Measurements from ENCODE around the gene ADK.

ADK gene

DNA sequence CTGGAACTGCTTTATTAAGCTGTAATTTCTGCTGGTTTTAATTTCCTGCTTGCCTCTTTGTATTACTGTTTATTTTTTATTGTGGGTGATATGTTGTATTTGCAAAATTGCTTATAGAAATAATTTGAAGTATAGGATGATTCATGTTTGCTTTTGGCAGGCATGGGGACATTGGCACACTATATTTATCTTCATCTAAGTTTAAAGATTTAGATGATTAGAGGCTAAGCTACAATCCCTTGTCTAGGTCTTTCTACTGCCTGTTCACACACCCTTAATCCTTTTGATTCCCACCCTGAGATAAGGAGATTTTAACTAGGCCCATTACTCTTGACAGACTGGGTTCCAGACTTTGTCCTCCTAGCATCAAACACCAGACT is 492.6 kb downstream of the ADK start:
- no peak for DNase-seq (ENCODE audit: extremely low read depth in 1 of 2, low read depth in 1 of 2)

- DNase-seq (ENCODE audit: extremely low read depth in 1 of 2, low read depth in 1 of 2): no peak
These were observed 493.7 kb downstream of the ADK start for GRCh38 chr10:74644738-74645137.

DNA sequence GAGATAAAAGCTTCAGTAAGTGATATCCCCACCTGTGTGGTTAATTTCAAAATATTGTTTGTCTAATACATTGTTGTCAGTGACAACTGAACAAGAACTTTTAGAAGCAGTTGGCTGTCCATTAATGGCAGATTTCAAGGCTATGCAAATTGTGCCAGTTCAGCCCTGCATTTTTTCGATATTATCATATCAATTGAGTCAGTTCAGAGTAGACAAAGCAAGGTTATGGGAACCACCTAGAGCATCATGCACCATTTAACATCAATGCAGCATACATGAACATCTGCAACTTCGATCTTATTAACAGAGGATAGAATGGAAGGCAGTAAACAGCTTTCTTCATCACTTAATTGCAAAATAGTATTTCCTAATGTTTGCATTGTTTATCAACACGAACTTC is 494.7 kb downstream of the ADK start:
- DNase-seq (ENCODE audit: extremely low read depth in 1 of 2, low read depth in 1 of 2): no peak

GRCh38 chr10:74650613-74651012 is 499.6 kb downstream of the ADK start:
- no peak for DNase-seq (ENCODE audit: extremely low read depth in 1 of 2, low read depth in 1 of 2)

DNA sequence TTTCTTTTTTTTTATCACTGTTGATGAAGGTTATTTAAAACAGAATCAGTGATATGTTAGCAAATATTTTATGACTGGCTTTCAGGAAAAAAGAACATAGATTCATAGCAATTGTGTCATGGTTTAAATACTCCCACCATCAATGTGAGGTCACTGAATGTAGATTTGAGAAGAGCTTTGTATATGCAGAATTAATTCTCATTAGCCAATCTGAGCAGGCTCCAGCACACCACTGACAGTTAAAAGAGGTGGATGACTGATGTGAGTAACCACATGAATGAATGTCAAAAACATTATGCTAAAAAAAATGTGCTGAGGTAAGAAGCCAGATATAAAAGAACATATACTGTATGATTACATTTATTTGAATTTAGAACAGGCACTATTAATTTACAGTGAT is 500.5 kb downstream of the ADK start:
- DNase-seq (ENCODE audit: extremely low read depth in 1 of 2, low read depth in 1 of 2): no peak

GRCh38 chr10:74652664-74653063 is 501.6 kb downstream of the ADK start:
- DNase-seq (ENCODE audit: extremely low read depth in 1 of 2, low read depth in 1 of 2): no peak

GRCh38 chr10:74658511-74658910 is 507.5 kb downstream of the ADK start:
- DNase-seq (ENCODE audit: extremely low read depth in 1 of 2, low read depth in 1 of 2): no peak

DNA sequence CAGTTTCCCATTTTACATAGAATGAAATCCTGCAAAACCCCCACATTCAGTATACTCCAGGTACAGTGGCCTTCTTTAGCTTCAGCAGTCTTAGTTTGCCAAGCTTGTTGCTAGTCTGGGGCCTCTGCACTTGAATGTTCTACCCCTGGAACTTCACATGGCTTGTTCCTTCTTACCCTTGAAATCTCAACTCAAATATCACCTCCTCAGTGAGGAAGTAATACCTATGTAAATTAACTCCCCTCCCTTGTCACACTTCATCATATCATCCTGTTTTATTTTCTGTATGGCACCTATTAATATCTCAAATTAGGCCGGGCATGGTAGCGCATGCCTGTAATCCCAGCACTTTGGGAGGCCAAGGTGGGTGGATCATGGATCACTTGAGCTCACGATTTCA is 511.6 kb downstream of the ADK start:
- no peak for DNase-seq (ENCODE audit: extremely low read depth in 1 of 2, low read depth in 1 of 2)

GRCh38 chr10:74669210-74669609 is 518.2 kb downstream of the ADK start:
- no peak for DNase-seq (ENCODE audit: extremely low read depth in 1 of 2, low read depth in 1 of 2)

DNA sequence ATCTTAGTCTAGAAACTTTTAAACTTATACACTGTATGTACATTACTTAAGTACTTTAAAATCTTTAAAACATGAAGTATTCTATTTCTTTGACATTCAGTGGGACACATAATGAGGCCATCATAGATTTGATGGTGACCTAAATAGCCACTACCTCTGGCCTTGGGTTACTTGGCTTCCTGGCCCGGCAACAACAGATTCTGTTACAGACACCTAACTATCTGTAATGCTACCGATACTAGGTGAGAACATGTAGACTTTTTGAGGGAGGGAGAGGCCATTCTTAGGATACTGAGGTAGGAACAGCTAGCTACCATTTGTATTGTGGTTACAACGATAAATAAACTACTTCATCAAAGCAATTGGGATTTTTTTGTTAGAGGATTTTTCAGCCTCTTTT is 520.7 kb downstream of the ADK start:
- no peak for DNase-seq (ENCODE audit: extremely low read depth in 1 of 2, low read depth in 1 of 2)

DNA sequence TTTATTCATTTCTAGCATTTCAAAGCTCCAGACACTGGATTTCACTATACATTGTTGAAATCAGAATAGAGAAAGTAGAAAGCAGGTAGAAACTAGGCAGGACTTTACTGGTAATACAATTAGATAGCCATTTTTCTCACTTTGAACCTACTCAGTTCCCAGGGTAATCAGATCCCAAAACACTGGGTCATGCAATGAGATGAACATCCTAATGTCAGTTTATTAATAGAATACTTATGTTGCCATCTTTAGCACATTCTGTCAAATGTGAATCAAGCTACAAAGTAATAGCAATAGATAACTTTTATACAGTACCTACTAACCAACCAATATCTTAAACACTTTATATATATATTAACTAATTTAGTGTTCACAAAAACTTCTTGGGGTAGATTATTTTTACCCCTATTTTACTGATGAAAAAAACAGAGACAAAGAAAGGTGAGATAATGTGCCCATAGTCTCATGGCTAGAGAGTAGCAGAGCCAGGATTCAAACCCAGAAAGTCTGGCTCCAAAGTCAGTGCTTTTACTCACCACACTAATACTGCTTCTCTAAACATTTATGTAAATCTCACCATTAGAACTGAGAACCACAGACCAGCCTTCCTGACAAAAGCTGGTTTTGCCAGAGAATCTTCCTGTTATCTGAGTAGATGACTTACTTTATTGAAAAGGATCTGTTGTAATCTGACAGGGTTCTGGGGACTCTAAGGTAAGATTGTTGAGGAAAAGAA is 521.6 kb downstream of the ADK start:
- DNase-seq (ENCODE audit: extremely low read depth in 1 of 2, low read depth in 1 of 2): no peak

- DNase-seq (ENCODE audit: extremely low read depth in 1 of 2, low read depth in 1 of 2): no peak
These were observed 523.9 kb downstream of the ADK start for GRCh38 chr10:74674927-74675326.

GRCh38 chr10:74675484-74675883 is 524.5 kb downstream of the ADK start:
- DNase-seq (ENCODE audit: extremely low read depth in 1 of 2, low read depth in 1 of 2): no peak

DNA sequence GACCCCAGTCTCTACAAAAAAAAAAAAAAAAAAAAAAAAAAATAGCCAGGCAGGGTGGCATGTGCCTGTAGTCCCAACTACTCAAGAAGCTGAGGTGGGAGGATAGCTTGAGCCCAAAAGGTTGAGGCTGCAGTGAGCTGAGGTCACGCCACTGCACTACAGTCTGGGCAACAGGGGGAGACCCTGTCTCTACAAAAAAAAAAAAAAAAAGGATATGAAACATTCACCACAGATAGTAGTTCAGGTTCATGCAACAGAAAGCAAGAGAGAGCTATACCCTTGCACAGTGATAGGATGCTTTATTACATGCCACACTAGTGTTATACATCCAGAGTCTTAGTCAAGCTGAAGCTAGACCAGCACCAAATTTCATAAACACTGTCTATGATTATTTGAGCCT is 526.9 kb downstream of the ADK start:
- no peak for DNase-seq (ENCODE audit: extremely low read depth in 1 of 2, low read depth in 1 of 2)

DNA sequence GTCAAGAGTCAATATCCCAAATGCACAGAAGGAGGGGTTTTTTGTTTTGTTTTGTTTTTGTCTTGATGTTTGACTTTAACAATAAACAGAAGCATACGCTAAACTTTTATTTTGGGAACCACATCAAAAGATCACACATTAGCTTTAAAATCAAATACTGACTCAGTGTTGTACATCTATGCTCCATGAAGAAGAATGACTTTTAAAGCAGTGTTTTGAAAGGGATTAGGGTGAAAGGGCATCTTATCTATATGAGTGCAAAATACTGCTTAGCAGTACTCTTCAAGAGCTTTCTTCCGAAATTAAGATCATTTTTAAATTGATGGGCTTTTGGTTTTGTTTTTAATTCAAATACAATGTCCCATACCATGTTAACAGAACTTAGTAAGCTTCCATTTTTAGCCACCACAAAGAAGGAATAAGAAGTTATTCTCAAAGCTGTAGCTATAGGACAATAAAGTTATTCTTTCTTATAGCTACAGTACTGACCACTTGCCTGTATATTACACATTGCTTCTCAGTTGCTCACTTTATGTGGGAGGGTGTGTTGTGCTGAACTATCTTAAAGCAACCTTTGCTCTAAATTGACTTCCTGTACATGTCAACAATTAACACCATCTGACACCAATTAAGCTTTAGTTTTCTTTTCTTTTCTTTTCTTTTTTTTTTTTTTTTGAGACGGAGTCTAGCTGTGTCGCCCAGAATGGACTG is 531.1 kb downstream of the ADK start:
- no peak for DNase-seq (ENCODE audit: extremely low read depth in 1 of 2, low read depth in 1 of 2)

GRCh38 chr10:74683067-74683466 is 532.0 kb downstream of the ADK start:
- DNase-seq (ENCODE audit: extremely low read depth in 1 of 2, low read depth in 1 of 2): no peak

DNA sequence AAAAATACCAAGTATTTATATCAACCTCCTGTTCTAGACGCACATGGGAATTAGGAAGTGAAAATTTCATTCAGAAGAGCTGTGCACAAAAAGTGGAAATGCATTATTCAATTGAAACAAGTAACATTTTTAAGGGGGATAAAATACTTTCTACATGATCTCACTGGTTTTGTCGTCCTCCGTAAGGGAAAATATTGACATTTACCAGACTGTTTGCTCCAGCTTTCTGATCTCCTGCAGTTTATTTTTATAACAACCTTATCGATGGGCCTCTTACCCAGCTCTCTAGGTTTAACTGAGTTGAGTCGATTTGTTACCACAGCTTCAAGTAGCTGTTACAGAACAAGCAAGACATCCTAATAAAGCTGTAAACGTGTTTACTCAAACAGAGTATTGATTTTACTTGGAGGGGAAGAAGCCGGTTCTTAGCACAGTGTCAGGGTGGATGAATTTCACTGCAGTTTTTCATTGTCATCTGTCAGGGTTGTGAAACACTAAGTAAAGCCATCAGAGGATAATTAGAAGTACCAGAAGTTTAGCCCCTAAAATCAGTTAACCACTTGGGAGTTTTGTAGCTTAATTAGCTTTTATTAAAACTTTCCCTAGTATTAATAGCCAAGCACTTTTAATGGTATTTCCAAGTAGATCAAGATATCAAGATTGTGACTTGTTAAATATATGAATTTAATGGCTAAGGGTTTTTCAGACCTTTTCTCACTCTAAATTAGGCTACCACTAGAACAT is 532.8 kb downstream of the ADK start:
- no peak for DNase-seq (ENCODE audit: extremely low read depth in 1 of 2, low read depth in 1 of 2)

DNA sequence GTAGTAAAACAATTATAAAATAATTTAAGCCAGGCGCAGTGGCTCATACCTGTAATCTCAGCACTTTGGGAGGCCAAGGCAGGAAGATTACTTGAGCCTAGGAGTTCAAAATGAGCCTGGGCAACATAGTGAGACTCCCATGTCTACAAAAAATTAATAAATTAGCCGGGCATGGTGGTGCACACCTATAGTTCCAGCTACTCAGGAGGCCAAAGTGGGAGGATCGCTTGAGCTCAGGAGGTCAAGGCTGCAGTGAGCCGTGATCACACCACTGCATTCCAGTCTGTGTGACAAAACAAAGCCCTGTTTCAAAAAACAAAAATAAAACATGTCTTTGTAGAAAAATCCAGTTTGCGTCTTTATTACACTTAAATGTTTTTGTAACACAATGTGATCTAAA is 533.4 kb downstream of the ADK start:
- DNase-seq (ENCODE audit: extremely low read depth in 1 of 2, low read depth in 1 of 2): no peak

DNA sequence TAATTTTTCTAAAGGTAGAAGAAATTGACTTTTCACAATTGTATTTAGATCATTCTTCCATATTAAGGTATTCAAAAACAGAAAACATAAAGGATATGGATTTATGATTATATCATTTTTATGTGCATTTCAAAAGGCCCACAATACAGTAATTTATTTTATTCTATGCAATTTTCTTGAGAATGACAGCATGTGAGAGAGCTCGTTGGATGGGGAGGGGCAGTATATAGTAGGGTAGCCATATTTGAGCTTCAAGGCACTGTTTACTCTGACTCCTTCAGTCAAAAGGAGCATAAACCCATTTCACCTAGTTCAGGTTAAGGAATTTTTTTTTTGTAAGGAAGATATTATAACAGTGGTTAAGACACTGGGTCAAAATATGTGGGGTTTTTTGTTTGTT is 534.5 kb downstream of the ADK start:
- DNase-seq (ENCODE audit: extremely low read depth in 1 of 2, low read depth in 1 of 2): no peak

DNA sequence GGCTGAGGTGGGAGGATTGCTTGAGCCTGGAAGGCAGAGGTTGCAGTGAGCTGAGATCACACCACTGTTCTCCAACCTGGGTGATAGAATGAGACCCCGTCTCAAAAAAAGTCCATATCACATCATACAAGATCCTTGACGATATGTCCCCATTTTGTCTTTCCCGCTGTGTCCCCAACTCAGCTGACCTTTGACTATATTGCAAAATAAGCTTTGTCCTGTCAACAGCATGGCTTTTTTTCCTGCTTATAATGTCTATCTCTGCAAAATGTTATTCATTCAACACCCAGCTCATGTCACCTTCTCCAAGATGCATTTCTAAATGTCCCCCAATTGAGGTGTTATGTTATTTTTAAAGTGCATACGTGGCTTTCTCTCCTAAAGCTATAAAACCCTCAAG is 539.4 kb downstream of the ADK start:
- no peak for DNase-seq (ENCODE audit: extremely low read depth in 1 of 2, low read depth in 1 of 2)

DNA sequence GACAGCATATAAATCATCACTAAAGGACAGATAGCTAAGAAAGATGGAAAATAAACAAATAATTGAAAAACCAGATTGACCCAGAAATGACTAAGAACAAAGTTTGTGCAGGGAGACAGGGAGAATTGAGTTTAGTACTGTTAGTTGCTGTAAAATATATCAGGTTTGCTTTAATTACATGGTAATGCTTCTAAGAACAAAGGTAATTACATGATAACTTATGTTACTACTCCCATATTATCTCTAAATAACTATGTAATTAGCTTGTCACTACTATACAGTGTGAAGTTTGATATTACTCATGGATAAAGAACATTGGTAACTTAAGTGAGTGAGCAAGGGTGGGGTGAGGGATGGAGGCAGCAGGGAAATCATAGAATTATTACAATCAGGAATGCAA is 540.1 kb downstream of the ADK start:
- no peak for DNase-seq (ENCODE audit: extremely low read depth in 1 of 2, low read depth in 1 of 2)

Measured in activated CD8-positive, alpha-beta memory T cell treated with anti-CD3 and anti-CD28 coated beads for 1 hour (primary cell).